ENCODE results near the gene MRPS18C. TPM values are rescaled to one million over a fixed set of nuclear protein-coding genes. Genes with fewer than 3 reads are reported as not detected.
"Not testable (repeated sequence)": the region's sequence is repeated elsewhere in the genome, so short reads cannot be mapped to it uniquely, and the experiment has no call there.

MRPS18C gene
- polyA plus RNA-seq, 2 donors: 28.9 to 29.2 TPM

DNA sequence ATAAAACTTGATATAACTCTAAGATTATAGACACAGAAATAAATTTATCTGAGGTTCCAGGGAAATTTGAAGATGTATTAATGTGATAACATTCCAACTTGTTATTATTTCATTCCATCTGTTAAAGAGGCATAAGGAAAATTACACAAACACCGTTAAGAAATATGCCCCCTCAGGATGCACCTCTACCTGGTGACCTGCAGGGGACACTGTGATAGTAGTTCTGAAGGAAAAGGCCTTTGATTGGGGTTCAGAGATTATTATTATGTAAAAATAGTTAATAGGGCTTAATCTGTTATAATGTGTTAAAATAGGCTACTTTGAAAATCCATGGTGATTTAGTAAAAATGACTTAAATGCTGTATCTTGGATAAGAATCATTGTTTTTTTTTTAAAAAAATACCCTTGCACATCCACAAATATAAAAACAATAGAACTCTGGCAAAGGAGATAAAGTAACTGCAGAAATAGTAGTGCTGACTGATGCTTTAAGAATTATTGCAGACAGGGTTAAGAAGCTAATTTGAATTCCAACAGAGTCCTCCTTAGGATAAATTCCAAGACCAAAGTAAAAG is 35.1 kb downstream of the MRPS18C start:
- no peaks in the 10 kb centered on the region for H3K27me3 ChIP-seq (ENCODE audit: control insufficient read depth in 1 of 2, insufficient read depth in 2 of 2, low read length in 2 of 2)
- no peak overlapping the region for H3K27ac ChIP-seq (ENCODE audit: low read depth in 2 of 2, low read length in 1 of 2)
- 3 to 6% methylated on average over 1 of the region's 1 CpG for WGBS, 2 donors
- no peaks in the 10 kb centered on the region for H3K4me1 ChIP-seq (ENCODE audit: control insufficient read depth in 2 of 2, insufficient read depth in 2 of 2, low read length in 1 of 2)
- no peak overlapping the region for H3K4me3 ChIP-seq (ENCODE audit: low read depth in 1 of 2, low read length in 2 of 2)
- H3K36me3 ChIP-seq (ENCODE audit: control insufficient read depth in 2 of 2, insufficient read depth in 2 of 2, low read length in 1 of 2): no peaks in the 10 kb centered on the region
- no peaks in the 10 kb centered on the region for H3K9me3 ChIP-seq (ENCODE audit: control insufficient read depth in 2 of 2, insufficient read depth in 1 of 2, low read depth in 1 of 2, low read length in 1 of 2)

- H3K36me3 ChIP-seq (ENCODE audit: control insufficient read depth in 2 of 2, insufficient read depth in 2 of 2, low read length in 1 of 2); H3K9me3 ChIP-seq (ENCODE audit: control insufficient read depth in 2 of 2, insufficient read depth in 1 of 2, low read depth in 1 of 2, low read length in 1 of 2); H3K4me1 ChIP-seq (ENCODE audit: control insufficient read depth in 2 of 2, insufficient read depth in 2 of 2, low read length in 1 of 2); H3K27me3 ChIP-seq (ENCODE audit: control insufficient read depth in 1 of 2, insufficient read depth in 2 of 2, low read length in 2 of 2); H3K4me3 ChIP-seq (ENCODE audit: low read depth in 1 of 2, low read length in 2 of 2); H3K27ac ChIP-seq (ENCODE audit: low read depth in 2 of 2, low read length in 1 of 2): not testable (repeated sequence)
- WGBS, 2 donors: 82 to 88% methylated on average over 8 of the region's 8 CpGs
Measured at GRCh38 chr4:83496085-83496917, 40.4 kb downstream of the MRPS18C start.

- no peaks in the 10 kb centered on the region for H3K27me3 ChIP-seq (ENCODE audit: control insufficient read depth in 1 of 2, insufficient read depth in 2 of 2, low read length in 2 of 2)
- no peaks in the 10 kb centered on the region for H3K4me1 ChIP-seq (ENCODE audit: control insufficient read depth in 2 of 2, insufficient read depth in 2 of 2, low read length in 1 of 2)
- no peaks in the 10 kb centered on the region for H3K9me3 ChIP-seq (ENCODE audit: control insufficient read depth in 2 of 2, insufficient read depth in 1 of 2, low read depth in 1 of 2, low read length in 1 of 2)
- H3K36me3 ChIP-seq (ENCODE audit: control insufficient read depth in 2 of 2, insufficient read depth in 2 of 2, low read length in 1 of 2): no peaks in the 10 kb centered on the region
- H3K4me3 ChIP-seq (ENCODE audit: low read depth in 1 of 2, low read length in 2 of 2): no peak overlapping the region
- 88 to 89% methylated on average over 1 of the region's 1 CpG for WGBS, 2 donors
- H3K27ac ChIP-seq (ENCODE audit: low read depth in 2 of 2, low read length in 1 of 2): no peak overlapping the region
Measured at GRCh38 chr4:83498187-83498586, 42.3 kb downstream of the MRPS18C start.

- WGBS, 2 donors: 91 to 93% methylated on average over 3 of the region's 3 CpGs
- not testable (repeated sequence) for H3K27me3 ChIP-seq (ENCODE audit: control insufficient read depth in 1 of 2, insufficient read depth in 2 of 2, low read length in 2 of 2); H3K36me3 ChIP-seq (ENCODE audit: control insufficient read depth in 2 of 2, insufficient read depth in 2 of 2, low read length in 1 of 2); H3K4me3 ChIP-seq (ENCODE audit: low read depth in 1 of 2, low read length in 2 of 2); H3K4me1 ChIP-seq (ENCODE audit: control insufficient read depth in 2 of 2, insufficient read depth in 2 of 2, low read length in 1 of 2); H3K9me3 ChIP-seq (ENCODE audit: control insufficient read depth in 2 of 2, insufficient read depth in 1 of 2, low read depth in 1 of 2, low read length in 1 of 2); H3K27ac ChIP-seq (ENCODE audit: low read depth in 2 of 2, low read length in 1 of 2)
Measured at GRCh38 chr4:83501671-83502070, 45.8 kb downstream of the MRPS18C start.

GRCh38 chr4:83503974-83504373 is 48.1 kb downstream of the MRPS18C start:
- no peak overlapping the region for H3K27ac ChIP-seq (ENCODE audit: low read depth in 2 of 2, low read length in 1 of 2)
- no peaks in the 10 kb centered on the region for H3K27me3 ChIP-seq (ENCODE audit: control insufficient read depth in 1 of 2, insufficient read depth in 2 of 2, low read length in 2 of 2)
- no peaks in the 10 kb centered on the region for H3K9me3 ChIP-seq (ENCODE audit: control insufficient read depth in 2 of 2, insufficient read depth in 1 of 2, low read depth in 1 of 2, low read length in 1 of 2)
- no peaks in the 10 kb centered on the region for H3K4me1 ChIP-seq (ENCODE audit: control insufficient read depth in 2 of 2, insufficient read depth in 2 of 2, low read length in 1 of 2)
- no peaks in the 10 kb centered on the region for H3K36me3 ChIP-seq (ENCODE audit: control insufficient read depth in 2 of 2, insufficient read depth in 2 of 2, low read length in 1 of 2)
- H3K4me3 ChIP-seq (ENCODE audit: low read depth in 1 of 2, low read length in 2 of 2): no peak overlapping the region

DNA sequence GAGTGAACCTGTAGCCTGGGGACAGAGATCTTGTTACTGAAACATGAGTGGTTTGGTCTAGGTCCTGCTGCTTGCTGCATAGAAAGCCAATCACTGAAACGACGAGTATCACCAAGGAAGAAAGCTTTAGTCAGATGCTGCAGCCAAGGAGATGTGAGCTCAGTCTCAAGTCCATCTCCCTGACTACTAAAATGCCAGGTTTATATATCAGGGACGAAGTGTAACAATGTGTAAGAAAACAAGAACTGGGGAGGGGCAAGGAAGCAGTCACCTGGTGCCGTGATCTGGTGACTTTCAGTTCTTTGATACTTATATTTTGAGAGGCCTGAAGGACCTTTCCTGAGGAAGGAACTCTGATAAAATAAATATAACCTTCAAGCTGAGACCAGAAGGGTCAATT is 48.6 kb downstream of the MRPS18C start:
- no peaks in the 10 kb centered on the region for H3K36me3 ChIP-seq (ENCODE audit: control insufficient read depth in 2 of 2, insufficient read depth in 2 of 2, low read length in 1 of 2)
- H3K27me3 ChIP-seq (ENCODE audit: control insufficient read depth in 1 of 2, insufficient read depth in 2 of 2, low read length in 2 of 2): no peaks in the 10 kb centered on the region
- WGBS, 2 donors: 56 to 60% methylated on average over 4 of the region's 4 CpGs
- H3K9me3 ChIP-seq (ENCODE audit: control insufficient read depth in 2 of 2, insufficient read depth in 1 of 2, low read depth in 1 of 2, low read length in 1 of 2): no peaks in the 10 kb centered on the region
- H3K27ac ChIP-seq (ENCODE audit: low read depth in 2 of 2, low read length in 1 of 2): no peak overlapping the region
- H3K4me3 ChIP-seq (ENCODE audit: low read depth in 1 of 2, low read length in 2 of 2): no peak overlapping the region
- no peaks in the 10 kb centered on the region for H3K4me1 ChIP-seq (ENCODE audit: control insufficient read depth in 2 of 2, insufficient read depth in 2 of 2, low read length in 1 of 2)

DNA sequence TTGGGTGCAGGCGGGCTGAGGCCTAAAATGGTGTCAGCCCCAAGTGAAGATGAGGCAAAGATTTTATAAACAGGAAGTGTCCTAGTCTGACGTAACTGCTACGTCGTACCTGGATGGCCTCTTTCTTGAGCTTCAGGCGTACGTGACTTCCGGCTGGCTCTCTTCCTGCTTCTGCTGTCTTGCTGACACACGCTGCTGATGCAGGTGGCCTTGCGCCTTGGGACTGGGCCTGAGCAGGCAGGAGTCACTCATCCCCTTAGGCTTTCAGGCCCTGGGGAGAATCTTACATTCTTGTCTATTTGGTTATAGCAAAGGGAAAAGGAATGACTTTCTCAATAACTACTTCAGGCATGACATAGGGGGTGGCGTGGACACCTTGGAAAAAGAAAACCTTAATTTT is 49.1 kb downstream of the MRPS18C start:
- Histone ChIP-seq H3K9me3 (ENCODE audit: control insufficient read depth in 2 of 2, insufficient read depth in 1 of 2, low read depth in 1 of 2, low read length in 1 of 2) (no peaks in the 10 kb centered on the region), H3K36me3 (ENCODE audit: control insufficient read depth in 2 of 2, insufficient read depth in 2 of 2, low read length in 1 of 2) (no peaks in the 10 kb centered on the region), H3K4me1 (ENCODE audit: control insufficient read depth in 2 of 2, insufficient read depth in 2 of 2, low read length in 1 of 2) (no peaks in the 10 kb centered on the region), H3K27ac (ENCODE audit: low read depth in 2 of 2, low read length in 1 of 2) (no peak overlapping the region), H3K4me3 (ENCODE audit: low read depth in 1 of 2, low read length in 2 of 2) (no peak overlapping the region), H3K27me3 (ENCODE audit: control insufficient read depth in 1 of 2, insufficient read depth in 2 of 2, low read length in 2 of 2) (no peaks in the 10 kb centered on the region)
- WGBS, 2 donors: 87 to 88% methylated on average over 10 of the region's 10 CpGs

GRCh38 chr4:83509156-83509585 is 53.3 kb downstream of the MRPS18C start:
- 59 to 63% methylated on average over 3 of the region's 3 CpGs for WGBS, 2 donors
- H3K36me3 ChIP-seq (ENCODE audit: control insufficient read depth in 2 of 2, insufficient read depth in 2 of 2, low read length in 1 of 2); H3K27ac ChIP-seq (ENCODE audit: low read depth in 2 of 2, low read length in 1 of 2); H3K4me1 ChIP-seq (ENCODE audit: control insufficient read depth in 2 of 2, insufficient read depth in 2 of 2, low read length in 1 of 2); H3K27me3 ChIP-seq (ENCODE audit: control insufficient read depth in 1 of 2, insufficient read depth in 2 of 2, low read length in 2 of 2); H3K9me3 ChIP-seq (ENCODE audit: control insufficient read depth in 2 of 2, insufficient read depth in 1 of 2, low read depth in 1 of 2, low read length in 1 of 2); H3K4me3 ChIP-seq (ENCODE audit: low read depth in 1 of 2, low read length in 2 of 2): not testable (repeated sequence)

DNA sequence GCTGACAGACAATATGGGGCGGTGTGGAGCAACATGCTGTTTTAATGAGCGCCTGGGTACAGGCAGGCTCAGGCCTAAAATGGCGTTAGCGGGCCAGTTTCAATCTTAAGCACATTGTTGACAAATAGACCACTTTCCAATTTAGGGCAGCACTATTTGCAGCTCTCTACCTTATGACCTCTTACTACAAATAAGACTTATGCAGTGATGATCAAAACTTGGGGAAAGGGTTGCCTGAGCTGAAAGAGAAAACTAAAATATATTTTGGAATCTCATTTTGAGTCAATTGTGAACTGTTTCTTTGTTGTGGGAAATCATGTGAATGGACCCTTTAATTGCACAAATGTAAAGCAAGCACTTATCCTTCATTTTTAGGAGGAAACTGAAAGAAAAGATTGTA is 54.6 kb downstream of the MRPS18C start:
- H3K27ac ChIP-seq (ENCODE audit: low read depth in 2 of 2, low read length in 1 of 2): no peak overlapping the region
- H3K4me3 ChIP-seq (ENCODE audit: low read depth in 1 of 2, low read length in 2 of 2): no peak overlapping the region
- H3K9me3 ChIP-seq (ENCODE audit: control insufficient read depth in 2 of 2, insufficient read depth in 1 of 2, low read depth in 1 of 2, low read length in 1 of 2): no peaks in the 10 kb centered on the region
- H3K4me1 ChIP-seq (ENCODE audit: control insufficient read depth in 2 of 2, insufficient read depth in 2 of 2, low read length in 1 of 2): no peaks in the 10 kb centered on the region
- WGBS, 2 donors: 84 to 93% methylated on average over 4 of the region's 4 CpGs
- no peaks in the 10 kb centered on the region for H3K27me3 ChIP-seq (ENCODE audit: control insufficient read depth in 1 of 2, insufficient read depth in 2 of 2, low read length in 2 of 2)
- H3K36me3 ChIP-seq (ENCODE audit: control insufficient read depth in 2 of 2, insufficient read depth in 2 of 2, low read length in 1 of 2): no peaks in the 10 kb centered on the region
